NCI-H510A (cell line): ENCODE data around the gene PLEKHM3.
"Not testable (repeated sequence)": the region's sequence is repeated elsewhere in the genome, so short reads cannot be mapped to it uniquely, and the experiment has no call there.

Source experiments
- DNase-seq: peaks from one replicate; lab custom pipeline; 2025; lab: John Stamatoyannopoulos, UW

The PLEKHM3 gene

DNA sequence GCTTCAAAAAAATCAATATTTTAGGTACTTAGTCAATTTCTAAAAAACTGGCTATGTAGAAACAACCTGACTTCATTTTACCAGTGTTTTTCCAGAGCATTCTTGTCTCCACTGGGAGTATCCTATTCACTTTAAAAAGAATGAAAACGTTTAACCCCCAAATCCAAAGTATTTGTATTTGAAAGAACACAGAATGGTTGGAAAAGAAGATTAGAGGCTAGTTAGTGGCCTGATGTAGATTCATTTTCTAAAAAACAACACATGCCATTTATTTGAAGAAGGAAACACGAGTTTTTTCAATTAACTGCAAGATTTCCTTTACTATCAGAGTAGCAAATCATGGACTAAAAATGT is 74.6 kb downstream of the PLEKHM3 start:
- DNase-seq, result no peak

DNA sequence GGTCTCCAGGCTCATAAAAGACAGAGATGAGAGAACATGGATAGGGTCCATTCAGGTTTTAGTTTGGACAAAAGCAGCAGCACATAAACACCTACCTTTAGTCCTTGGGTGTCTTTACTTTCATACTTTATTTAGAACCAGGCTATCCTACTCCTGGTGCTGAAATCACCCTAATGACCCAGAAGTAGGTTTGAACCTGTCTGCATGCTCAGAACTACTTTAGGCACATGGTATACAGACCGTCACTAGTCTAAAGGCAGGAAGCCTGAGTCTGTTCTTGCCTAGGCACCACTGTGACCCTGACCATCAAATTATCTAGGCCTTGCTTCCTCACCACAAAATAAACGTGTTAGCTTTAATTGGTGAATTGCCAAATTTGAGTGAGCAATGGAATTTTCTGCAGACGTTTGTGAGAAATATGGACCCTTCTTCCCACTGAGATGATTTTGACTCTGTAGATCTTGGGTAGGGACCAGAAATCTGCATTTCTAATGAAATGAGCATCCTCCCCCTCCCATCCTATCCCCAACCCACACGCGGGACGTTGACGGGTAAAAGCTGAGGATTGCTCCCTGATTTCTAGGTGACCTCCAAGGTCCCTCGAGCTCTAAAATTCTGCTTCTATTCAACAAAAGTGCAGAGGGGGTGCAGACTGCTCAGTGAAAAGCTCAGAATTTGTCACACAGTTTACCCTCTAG is 75.1 kb downstream of the PLEKHM3 start:
- no peak for DNase-seq

DNA sequence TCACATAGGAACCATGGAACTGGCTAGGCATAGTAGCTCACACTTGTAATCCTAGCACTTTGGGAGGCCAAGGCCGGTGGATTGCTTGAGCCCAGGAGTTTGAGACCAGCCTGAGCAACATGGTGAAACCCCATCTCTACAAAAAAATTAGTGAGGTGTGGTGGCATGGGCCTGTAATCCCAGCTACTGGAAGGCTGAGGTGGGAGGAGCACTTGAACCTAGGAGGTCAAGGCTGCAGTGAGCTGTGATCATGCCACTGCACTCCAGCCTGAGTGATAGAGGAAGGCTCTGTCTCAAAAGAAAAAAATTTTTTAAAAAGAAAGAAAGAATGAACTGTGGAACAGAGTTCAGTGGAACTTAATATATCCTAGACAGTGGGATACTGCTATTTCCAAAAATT is 76.1 kb downstream of the PLEKHM3 start:
- not testable (repeated sequence) for DNase-seq

DNA sequence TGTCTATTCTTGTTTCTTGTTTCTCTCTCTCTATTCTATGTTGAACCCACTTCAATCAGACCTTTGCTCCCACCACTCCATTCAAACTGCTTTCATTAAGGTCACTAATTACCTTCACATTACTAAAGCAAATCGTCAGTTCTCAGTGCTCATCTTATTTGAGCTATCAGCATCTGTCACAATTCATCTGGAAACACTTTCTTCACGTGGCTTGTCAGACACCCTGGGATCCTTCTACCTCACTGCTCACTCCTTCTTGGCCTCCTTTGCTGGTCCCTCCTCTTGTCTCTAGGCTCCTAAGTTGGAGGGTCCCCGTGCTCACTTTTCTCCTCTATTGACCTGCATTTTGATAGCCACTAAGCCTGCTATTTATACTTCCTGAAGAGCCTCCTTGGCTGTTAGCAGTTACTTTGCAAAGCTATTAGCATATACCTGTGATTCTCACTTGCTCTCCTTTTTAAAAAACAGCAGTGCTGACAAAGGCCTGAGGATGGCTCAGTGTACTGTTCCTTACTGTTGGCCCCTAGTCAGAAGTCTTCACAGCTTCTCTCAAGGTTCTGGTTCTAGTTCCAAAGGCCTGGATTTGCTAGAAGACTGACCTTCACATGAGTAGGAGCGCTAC is 80.2 kb downstream of the PLEKHM3 start:
- no peak for DNase-seq

DNA sequence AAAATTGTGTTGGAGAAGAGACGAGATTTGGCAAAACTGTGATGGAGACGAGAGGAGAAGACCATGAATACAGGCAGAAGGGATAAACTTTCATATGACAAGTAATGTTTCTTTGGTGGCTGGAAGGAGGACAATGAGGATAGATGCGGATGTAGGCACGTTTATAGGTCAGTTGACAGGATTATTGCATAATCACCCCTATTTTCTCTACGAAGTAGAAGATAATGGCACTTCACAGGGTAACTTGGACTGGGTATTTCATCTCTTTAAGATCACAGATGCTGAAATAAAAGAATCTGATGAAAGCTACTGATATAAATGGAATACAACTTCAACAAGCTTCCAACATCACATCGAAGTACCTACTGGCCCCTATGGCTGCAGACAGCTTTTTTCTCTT is 81.0 kb downstream of the PLEKHM3 start:
- DNase-seq, result no peak

DNA sequence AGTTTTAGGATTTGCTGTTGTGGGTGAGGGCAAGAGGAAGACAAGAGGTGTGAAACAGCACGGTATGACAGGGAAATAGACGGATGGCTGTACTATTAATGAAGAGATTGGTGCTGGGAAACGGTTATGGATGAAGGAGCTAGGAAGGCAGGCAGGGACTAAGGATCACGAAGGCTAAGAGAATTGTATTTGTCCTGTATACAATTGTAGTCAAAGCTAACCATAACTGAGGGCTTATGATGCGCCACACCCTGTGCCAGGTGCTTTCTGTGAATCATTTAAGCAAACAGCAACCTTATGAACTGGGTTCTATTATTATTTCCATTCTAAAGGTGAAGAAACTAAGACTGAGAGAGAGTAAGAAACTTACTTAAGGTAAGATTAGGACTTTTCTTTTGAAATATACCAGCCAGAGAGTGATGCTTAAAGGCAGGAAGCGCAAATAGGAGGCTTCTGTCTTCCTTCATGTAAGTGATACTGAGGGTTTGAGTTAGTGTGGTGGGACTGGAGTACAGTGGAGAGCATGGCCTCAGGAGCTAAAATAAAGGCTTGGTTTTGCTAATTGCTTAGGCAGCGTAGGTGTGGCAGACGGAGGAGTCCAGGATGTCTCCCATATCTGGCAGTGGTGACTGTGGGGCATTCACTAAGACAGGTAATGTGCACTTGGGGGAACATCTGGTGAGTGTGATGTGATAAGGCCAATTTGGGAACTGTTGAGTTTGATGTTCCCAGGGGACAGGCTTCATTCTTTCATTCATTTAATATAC is 85.8 kb downstream of the PLEKHM3 start:
- DNase-seq, result no peak

DNA sequence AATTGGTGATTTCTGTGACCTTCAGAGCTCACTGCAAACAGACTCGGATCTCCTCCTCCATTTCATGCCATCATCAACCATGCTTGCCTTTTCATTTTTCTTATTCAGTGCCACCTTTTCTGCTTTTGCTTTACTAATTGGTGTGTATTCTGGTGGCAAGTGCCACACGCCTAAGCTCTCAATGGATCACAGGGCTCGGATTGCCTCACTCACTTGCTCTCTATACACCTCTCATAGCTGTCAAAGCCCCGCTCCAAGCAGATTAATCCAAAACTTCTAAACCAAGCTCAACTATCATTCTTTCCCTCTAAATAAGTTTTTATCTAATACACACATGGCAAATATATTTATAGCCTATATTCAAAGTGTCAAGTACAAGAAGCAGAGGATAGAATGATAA is 86.4 kb downstream of the PLEKHM3 start:
- DNase-seq, result no peak

DNA sequence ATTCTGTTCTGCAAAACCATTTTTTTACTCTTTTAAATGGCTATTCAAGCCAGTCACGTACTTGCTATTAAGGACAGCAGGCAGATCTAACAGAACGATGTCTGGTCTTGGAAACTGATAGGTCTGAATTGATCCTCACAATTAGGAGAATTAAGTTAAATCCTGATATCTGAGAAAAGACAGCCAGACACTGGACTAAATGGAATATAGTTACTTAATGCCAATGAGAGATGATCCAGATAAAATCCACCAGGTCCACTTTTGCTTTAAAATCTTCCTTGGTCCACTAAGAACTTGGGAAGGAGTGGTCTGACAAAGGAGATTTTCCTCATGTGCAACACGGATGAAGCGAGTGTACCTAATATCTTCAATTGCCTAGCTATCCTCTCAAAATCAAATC is 86.9 kb downstream of the PLEKHM3 start:
- no peak for DNase-seq

DNA sequence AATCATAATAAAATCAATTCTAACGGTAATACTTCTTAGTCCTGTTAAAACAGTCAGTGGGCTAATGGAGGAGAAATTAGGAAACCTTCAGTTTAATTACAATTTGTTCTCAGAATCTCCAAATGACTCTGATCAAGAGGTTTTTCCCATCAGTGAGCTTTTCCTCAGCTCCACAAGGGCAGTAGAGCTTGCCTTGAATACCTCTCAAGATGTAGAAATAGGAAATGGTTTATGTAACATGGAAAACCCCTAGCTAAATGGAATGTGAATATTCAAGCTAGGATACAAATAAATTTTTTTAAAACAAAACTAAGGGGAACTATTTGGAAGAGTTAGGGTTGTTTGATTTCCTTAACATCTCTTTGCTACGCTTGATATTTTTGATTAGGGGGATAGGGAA is 87.5 kb downstream of the PLEKHM3 start:
- no peak for DNase-seq

DNA sequence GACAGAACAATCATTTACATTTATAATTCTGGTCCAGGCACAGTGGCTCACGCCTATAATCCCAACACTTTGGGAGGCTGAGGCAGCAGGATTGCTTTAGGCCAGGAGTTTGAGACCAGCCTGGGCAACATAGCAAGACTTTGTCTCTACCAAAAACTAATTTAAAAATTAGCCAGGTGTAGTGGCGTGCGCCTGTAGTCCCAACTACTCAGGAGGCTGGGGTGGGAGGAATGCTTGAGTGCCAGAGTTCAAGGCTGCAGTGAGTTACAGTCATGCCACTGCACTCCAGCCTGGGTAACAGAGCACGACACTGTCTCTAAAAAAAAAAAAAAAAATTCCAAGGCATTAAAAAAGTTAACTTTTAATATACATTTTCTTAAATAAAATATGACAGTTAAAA is 88.1 kb downstream of the PLEKHM3 start:
- no peak for DNase-seq

DNA sequence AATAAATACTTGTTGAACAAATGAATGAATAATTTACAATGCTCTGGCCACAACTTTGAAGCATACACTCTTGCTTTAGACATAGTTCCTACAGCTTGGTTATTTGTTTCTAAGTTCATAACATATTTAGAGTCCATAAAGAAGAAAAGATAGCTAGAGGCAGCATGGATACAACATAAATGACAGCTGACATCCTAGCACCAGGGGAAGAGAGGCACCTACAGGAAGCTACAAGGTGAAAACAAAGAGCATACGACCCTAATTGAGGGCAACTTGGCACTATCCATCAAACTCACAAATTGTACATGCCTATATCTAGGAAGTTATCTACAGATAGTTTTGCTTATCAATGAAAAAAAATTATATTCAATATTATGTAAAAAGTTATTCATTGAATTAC is 88.9 kb downstream of the PLEKHM3 start:
- DNase-seq, result no peak

DNA sequence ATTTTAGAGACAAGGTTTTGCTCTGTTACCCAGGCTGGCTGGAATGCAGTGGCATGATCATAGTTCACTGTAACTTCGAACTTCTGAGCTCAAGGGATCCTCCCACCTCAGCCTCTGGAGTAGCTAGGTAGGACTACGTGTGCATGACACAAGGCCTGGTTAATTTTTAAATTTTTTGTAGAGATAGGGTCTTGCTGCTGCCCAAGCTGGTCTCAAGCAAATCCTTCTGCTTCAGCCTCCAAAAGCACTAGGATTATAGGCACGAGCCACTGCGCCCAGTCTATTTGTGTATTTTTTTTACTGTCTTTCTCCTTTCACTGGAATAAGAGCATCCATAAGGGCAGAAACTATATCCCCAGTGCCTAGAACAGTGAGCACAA is 89.3 kb downstream of the PLEKHM3 start:
- no peak for DNase-seq

DNA sequence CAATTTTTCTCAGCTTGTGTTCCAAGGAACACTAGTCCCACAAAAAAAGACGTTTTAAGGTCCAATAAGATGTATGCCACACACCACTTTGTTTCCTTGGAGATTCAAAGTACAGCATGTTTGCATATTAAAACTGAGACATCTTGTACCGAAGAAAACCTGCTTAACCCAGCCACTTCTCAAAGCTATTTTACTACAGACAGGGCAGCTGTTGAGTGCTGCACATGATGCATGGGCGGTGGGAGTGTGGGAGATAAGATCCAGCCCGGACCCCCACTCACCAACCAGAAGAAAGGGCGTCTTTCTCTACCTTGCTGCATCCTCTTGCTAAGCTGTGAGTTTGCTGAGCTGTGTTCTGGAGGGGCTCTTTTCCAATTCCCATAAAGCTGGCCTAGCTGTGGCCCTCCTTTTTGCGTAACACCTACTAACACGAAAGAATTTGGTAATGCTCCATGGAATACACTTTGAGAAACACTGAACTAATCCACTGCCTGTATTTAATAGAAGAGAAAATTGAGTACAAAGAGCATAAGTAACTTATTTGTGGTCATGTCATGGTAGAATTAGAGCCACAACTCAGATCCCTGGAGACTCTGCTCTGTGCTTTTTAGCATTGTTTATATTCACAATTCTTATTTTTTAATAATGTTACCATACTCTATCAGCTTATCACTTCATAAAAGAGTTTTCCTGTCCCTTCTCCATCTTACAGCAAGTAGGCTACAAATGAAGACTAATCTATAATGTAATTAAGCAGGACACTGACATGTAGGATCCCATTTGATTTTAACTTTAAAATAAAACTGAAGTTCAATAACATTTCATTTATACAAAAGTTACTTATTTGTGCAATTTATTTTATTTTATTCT is 90.0 kb downstream of the PLEKHM3 start:
- no peak for DNase-seq

DNA sequence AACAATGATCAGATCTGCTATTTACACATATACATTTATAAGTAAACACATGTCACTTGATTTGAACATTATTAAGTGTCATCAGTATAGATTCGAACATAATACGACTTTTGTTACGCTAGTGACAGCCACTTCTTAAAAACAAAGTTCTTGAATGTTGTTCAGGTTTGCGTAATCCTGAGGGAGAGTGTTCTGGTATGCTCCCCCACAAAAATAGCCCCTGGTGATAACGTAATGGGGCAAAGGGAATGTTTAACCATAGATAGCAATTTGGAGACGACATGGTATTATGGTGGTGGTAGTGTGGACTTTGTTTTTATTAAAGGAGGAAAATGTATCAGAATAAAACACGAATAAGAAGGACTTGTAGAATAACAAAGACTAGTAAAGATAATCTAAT is 90.6 kb downstream of the PLEKHM3 start:
- DNase-seq, result no peak

DNA sequence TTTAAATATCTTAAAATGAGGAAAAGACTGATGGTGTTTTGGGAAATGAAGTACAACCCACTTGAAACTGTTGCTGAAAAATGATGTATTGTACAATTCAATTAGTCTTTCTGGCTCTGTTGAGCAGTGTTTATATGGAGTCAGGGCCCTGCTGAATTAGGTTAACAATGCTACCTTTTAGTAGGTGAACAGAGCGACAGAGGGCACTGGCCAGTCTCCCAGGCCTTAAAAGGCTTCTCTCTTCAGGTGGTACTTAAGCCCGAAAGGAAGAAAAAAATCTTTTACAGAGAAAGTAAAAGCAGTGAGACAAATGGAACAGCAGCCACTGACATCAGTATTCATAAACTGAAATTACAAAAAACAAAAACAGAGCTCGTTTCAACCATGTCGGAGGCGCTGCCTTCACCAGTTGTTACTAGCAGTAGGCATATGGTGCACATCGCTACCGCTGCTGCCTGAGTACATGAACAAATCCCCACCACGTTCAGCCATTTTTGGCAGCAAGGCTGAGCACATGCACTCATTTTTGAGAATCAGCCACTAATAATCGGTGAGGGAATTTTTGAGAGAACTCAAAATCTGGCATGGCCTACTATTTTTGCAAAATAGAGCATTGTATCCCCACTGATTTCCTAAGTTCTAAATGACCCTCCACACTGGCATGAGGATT is 91.8 kb downstream of the PLEKHM3 start:
- DNase-seq, result no peak

DNA sequence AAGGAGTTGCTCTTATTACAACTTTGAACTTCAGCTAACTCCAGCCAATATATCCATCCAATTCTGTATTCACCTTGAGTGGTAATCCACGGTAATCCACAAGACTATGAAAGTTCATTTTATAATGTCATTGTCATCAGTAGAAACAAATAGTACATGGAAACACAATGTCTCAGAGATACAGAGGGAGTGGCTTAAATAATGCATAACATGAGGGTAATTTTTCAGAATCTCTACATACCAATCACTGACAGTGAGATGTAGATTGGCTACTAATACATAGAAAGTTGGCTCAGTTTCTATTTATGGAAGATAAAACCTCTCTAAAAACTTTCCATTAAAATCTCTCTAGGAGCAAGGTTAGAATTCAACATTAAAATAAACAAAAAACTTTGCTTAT is 93.2 kb downstream of the PLEKHM3 start:
- DNase-seq, result no peak

DNA sequence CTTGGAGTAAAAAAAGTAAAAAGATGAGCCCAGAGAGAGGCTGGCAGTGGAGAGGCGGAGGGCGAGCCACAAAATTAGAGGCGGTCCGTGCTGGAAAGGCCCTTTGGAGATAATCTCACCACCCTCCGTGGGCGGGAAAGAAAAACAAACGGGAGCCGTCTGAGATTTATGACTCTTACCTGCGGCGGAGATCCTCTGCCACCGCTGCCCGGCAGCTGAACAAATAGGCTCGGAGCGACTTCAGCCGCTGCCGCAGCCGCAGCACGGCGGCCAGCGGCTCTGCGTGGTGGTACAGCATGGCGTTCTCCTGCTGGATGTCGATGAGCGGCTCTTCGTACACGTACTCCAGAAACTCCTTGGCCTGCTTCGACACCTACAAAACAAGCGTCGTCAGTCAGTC is 94.6 kb downstream of the PLEKHM3 start:
- DNase-seq, result peak; percentile 94

DNA sequence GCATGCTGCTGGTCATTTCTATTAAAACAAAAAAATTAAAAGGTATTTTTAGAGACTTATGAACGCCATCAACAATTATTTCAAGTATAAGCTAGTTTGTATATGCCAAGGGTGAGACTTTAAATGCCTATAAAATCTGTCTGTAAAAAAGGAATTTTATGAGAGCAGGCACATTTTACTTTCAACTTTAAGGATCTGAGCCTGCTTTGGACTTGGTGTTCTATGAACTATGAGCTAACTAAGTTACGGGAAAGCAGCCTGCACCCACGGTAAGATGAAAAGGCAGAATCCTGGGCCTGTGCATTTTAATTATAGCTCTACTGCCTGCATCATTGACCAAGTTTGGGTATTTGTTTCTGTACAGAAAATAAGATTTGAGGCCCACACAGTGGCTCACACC is 95.4 kb downstream of the PLEKHM3 start:
- no peak for DNase-seq

DNA sequence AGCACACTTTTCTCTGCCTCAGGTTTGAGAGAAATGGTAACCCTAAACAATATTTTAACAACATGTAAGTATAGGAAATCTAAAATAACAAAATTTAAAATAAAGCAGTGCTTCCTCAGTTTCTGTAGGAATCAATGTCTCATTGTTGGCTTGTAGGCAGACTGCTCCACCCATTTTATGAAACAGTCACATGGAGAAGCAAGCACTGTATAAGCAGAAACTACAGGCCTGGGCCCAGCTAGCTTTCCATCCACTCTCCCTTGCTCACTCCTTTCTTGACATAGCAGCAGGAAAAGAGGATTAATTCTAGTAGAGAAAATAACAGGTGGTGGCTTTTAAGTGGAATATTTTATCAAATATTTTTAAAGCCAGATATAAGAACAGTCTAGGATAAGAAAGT is 97.2 kb downstream of the PLEKHM3 start:
- DNase-seq, result no peak

DNA sequence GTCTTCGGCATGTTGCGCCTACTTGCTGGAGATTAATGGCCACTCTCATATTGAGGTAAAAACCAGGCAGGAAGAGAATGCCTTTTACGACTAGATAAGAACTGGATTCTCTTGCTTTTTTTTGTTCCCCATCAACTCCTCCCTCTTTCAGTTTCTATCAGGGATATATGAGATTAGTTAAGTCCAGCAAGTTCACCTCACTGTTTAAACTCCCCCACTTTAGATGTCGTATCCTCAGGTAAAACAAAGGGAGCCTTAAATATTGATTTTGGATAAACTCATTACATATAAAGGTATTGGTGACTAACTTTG is 98.4 kb downstream of the PLEKHM3 start:
- no peak for DNase-seq

DNA sequence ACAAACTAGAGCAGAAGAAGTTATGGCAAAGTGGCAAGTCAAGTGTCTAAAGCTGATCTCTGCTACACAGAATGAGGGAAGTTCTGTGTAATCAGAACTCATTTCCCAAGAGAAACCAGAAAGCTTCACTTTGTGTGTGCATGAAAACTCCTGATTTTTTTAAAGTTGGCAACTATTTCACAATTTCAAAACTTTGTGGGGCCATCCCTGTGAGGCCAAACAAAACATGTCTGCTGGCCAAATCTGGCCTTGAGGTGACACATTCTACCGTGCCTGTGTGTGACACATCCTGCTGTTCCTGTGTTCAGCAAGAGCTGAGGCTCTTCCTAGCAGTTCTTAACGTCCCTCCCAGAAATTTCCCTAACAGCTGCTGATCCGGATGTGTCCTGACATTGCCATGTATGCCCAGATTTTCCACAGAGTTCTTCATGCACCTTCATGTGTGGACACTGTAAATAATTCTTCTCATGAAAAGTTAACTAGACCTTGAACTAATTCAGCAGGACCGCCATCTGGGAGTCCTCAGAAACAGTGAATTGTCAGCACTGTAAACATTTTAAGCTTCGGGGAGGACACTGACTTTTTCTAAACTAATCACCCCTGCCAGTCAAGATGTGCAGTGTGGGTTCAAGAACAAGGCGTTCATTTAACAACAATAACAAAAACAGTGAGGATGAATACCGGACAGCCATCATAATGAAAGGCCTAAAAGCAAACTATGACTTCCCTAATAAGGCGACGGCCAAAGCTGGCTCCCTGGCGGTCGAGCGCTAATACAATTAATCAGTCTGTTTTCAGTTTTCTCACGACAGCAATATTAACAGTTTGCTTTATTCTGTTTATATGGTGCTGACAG is 99.0 kb downstream of the PLEKHM3 start:
- no peak for DNase-seq
